ENCODE data around the gene TC2N.

The TC2N gene

GRCh38 chr14:91817566-91818325 is 49.6 kb downstream of the TC2N start:
- no peak for TF ChIP-seq SIN3A (IDR thresholded peaks at IDR 0.05; ENCODE audit: borderline replicate concordance, insufficient read depth, low read length)
- no peak for TF ChIP-seq POLR2AphosphoS5 (IDR thresholded peaks at IDR 0.05; ENCODE audit: low read depth, low read length)
- TF ChIP-seq FOXP2 (optimal IDR thresholded peaks at IDR 0.05; ENCODE audit: borderline replicate concordance, extremely low read depth, extremely low read length, insufficient read depth): no peak
- no peak for TF ChIP-seq TAF1 (IDR thresholded peaks at IDR 0.05; ENCODE audit: borderline replicate concordance, insufficient read depth, low read length)
- TF ChIP-seq REST (IDR thresholded peaks at IDR 0.05; ENCODE audit: insufficient read depth in 1 of 2, low read depth in 2 of 2, low read length in 2 of 2): no peak

GRCh38 chr14:91814317-91814716 is 53.0 kb downstream of the TC2N start:
- TF ChIP-seq SIN3A (IDR thresholded peaks at IDR 0.05; ENCODE audit: borderline replicate concordance, insufficient read depth, low read length) (no peak), REST (IDR thresholded peaks at IDR 0.05; ENCODE audit: insufficient read depth in 1 of 2, low read depth in 2 of 2, low read length in 2 of 2) (no peak), FOXP2 (optimal IDR thresholded peaks at IDR 0.05; ENCODE audit: borderline replicate concordance, extremely low read depth, extremely low read length, insufficient read depth) (no peak), POLR2AphosphoS5 (IDR thresholded peaks at IDR 0.05; ENCODE audit: low read depth, low read length) (no peak), TAF1 (IDR thresholded peaks at IDR 0.05; ENCODE audit: borderline replicate concordance, insufficient read depth, low read length) (no peak)

GRCh38 chr14:91810699-91811098 is 56.6 kb downstream of the TC2N start:
- TF ChIP-seq POLR2AphosphoS5 (IDR thresholded peaks at IDR 0.05; ENCODE audit: low read depth, low read length) (no peak), REST (IDR thresholded peaks at IDR 0.05; ENCODE audit: insufficient read depth in 1 of 2, low read depth in 2 of 2, low read length in 2 of 2) (no peak), SIN3A (IDR thresholded peaks at IDR 0.05; ENCODE audit: borderline replicate concordance, insufficient read depth, low read length) (no peak), TAF1 (IDR thresholded peaks at IDR 0.05; ENCODE audit: borderline replicate concordance, insufficient read depth, low read length) (no peak), FOXP2 (optimal IDR thresholded peaks at IDR 0.05; ENCODE audit: borderline replicate concordance, extremely low read depth, extremely low read length, insufficient read depth) (no peak)

- no peak for TF ChIP-seq TAF1 (IDR thresholded peaks at IDR 0.05; ENCODE audit: borderline replicate concordance, insufficient read depth, low read length)
- no peak for TF ChIP-seq SIN3A (IDR thresholded peaks at IDR 0.05; ENCODE audit: borderline replicate concordance, insufficient read depth, low read length)
- TF ChIP-seq REST (IDR thresholded peaks at IDR 0.05; ENCODE audit: insufficient read depth in 1 of 2, low read depth in 2 of 2, low read length in 2 of 2): no peak
- no peak for TF ChIP-seq POLR2AphosphoS5 (IDR thresholded peaks at IDR 0.05; ENCODE audit: low read depth, low read length)
- no peak for TF ChIP-seq FOXP2 (optimal IDR thresholded peaks at IDR 0.05; ENCODE audit: borderline replicate concordance, extremely low read depth, extremely low read length, insufficient read depth)
Observed at GRCh38 chr14:91806716-91807115, 60.6 kb downstream of the TC2N start.

All from PFSK-1 (cell line).